OCI-LY3 (cell line): ENCODE results near the gene TMEM125.

Experiments
- H2AFZ ChIP-seq: fragments of 200-600, 300-600 bp; shearing (Covaris generic); 2 replicates; pipeline ENCODE4 v1.6.0; 2014; ENCODE audit warnings: antibody characterized with exemption, low read depth, low read length
- H3K27ac ChIP-seq: fragments of 200-600, 300-600 bp; sonication (generic); 2 replicates; pipeline ENCODE4 v1.5.1; 2014; ENCODE audit warnings: mild to moderate bottlenecking, low read length, moderate library complexity, mixed read lengths
- H3K27me3 ChIP-seq: fragments of 200-600, 300-600 bp; sonication (generic); 2 replicates; pipeline ENCODE4 v1.6.1; 2014; ENCODE audit warnings: low read depth, low read length, mixed read lengths
- H3K36me3 ChIP-seq: fragments of 200-600, 300-600 bp; sonication (generic); replicated peaks from 2 replicates; pipeline ENCODE3; 2014; ENCODE audit warnings: low read depth, low read length, mixed read lengths
- H3K4me1 ChIP-seq: fragments of 300-600, 200-600 bp; sonication (generic); 2 replicates; pipeline ENCODE4 v1.6.1; 2014; ENCODE audit warnings: low read length, mixed read lengths
- H3K4me2 ChIP-seq: fragments of 200-600, 300-600 bp; sonication (generic); 2 replicates; pipeline ENCODE4 v1.6.1; 2014; ENCODE audit warnings: low read length, mixed read lengths
- H3K4me3 ChIP-seq: fragments of 300-600, 200-600 bp; sonication (generic); 2 replicates; pipeline ENCODE4 v1.5.1; 2014; ENCODE audit warnings: antibody characterized with exemption, mild to moderate bottlenecking, low read length, moderate library complexity
- H3K79me2 ChIP-seq: fragments of 300-600, 200-600 bp; shearing (Covaris generic); 2 replicates; pipeline ENCODE4 v1.6.1; 2014; ENCODE audit warnings: mild to moderate bottlenecking, low read length, mixed read lengths
- H3K9ac ChIP-seq: fragments of 300-600, 200-600 bp; shearing (Covaris generic); 2 replicates; pipeline ENCODE4 v1.6.0; 2014; ENCODE audit warnings: mild to moderate bottlenecking, low read length, moderate library complexity
- H3K9me3 ChIP-seq: fragments of 200-600, 300-600 bp; shearing (Covaris generic); 2 replicates; pipeline ENCODE4 v1.6.1; 2014; ENCODE audit warnings: low read length, mixed read lengths; ENCODE audit not compliant: insufficient read depth
- H4K20me1 ChIP-seq: fragments of 200-600, 300-600 bp; sonication (generic); 2 replicates; pipeline ENCODE4 v1.6.1; 2016; ENCODE audit warnings: low read length, mixed read lengths; ENCODE audit not compliant: insufficient read depth
- CTCF ChIP-seq: fragments of 200-600, 300-600 bp; sonication (generic); IDR thresholded peaks from 2 replicates; pipeline ENCODE4 v1.5.1; 2014; ENCODE audit warnings: antibody characterized with exemption, low read length, low read depth
- EZH2phosphoT487 ChIP-seq: fragments of 200-600 bp; shearing (Covaris generic); IDR thresholded peaks from 2 replicates; pipeline ENCODE4 v1.6.1; 2018; ENCODE audit warnings: antibody characterized with exemption, mixed run types, low read depth

TMEM125 gene

GRCh38 chr1:43232482-43232881 lies 37.3 kb upstream of the TMEM125 start:
- Histone ChIP-seq H3K79me2 (no peaks in the 10 kb centered on the region), H3K4me2 (no peak overlapping the region), H2AFZ (no peak overlapping the region), H3K27ac (no peak overlapping the region), H3K27me3 (no peaks in the 10 kb centered on the region), H3K9ac (no peak overlapping the region), H3K9me3 (no peaks in the 10 kb centered on the region), H4K20me1 (no peaks in the 10 kb centered on the region), H3K36me3 (no peaks in the 10 kb centered on the region), H3K4me1 (peaks cover under 1% of the 10 kb centered on the region; the same call in 1 of the 2 replicates), H3K4me3 (no peak overlapping the region)
- no peak for TF ChIP-seq EZH2phosphoT487
- no peak for TF ChIP-seq CTCF

- H3K9me3 ChIP-seq = no peaks in the 10 kb centered on the region
- no peaks in the 10 kb centered on the region for H3K36me3 ChIP-seq
- H3K4me1 ChIP-seq = peaks cover 1% of the 10 kb centered on the region
- no peak overlapping the region for H2AFZ ChIP-seq
- no peak overlapping the region for H3K4me3 ChIP-seq
- H4K20me1 ChIP-seq = no peaks in the 10 kb centered on the region
- H3K4me2 ChIP-seq = no peak overlapping the region
- TF ChIP-seq EZH2phosphoT487 = no peak
- TF ChIP-seq CTCF = no peak
- no peaks in the 10 kb centered on the region for H3K27me3 ChIP-seq
- no peaks in the 10 kb centered on the region for H3K79me2 ChIP-seq
- H3K9ac ChIP-seq = no peak overlapping the region
- no peak overlapping the region for H3K27ac ChIP-seq
Observed at GRCh38 chr1:43233631-43234030, 36.2 kb upstream of the TMEM125 start.

GRCh38 chr1:43234267-43234666 lies 35.5 kb upstream of the TMEM125 start:
- no peak overlapping the region for H2AFZ ChIP-seq
- H3K27ac ChIP-seq = no peak overlapping the region
- no peaks in the 10 kb centered on the region for H3K79me2 ChIP-seq
- H3K27me3 ChIP-seq = no peaks in the 10 kb centered on the region
- no peak overlapping the region for H3K4me3 ChIP-seq
- H4K20me1 ChIP-seq = no peaks in the 10 kb centered on the region
- H3K9ac ChIP-seq = no peak overlapping the region
- no peaks in the 10 kb centered on the region for H3K9me3 ChIP-seq
- H3K4me2 ChIP-seq = no peak overlapping the region
- H3K4me1 ChIP-seq = peaks cover 8% of the 10 kb centered on the region
- no peaks in the 10 kb centered on the region for H3K36me3 ChIP-seq
- TF ChIP-seq EZH2phosphoT487 = no peak

- H3K9me3 ChIP-seq = no peaks in the 10 kb centered on the region
- no peak overlapping the region for H3K9ac ChIP-seq
- no peaks in the 10 kb centered on the region for H3K36me3 ChIP-seq
- no peak overlapping the region for H3K4me3 ChIP-seq
- TF ChIP-seq CTCF (no peak), EZH2phosphoT487 (no peak)
- no peaks in the 10 kb centered on the region for H3K27me3 ChIP-seq
- H3K4me2 ChIP-seq = no peak overlapping the region
- no peak overlapping the region for H2AFZ ChIP-seq
- no peaks in the 10 kb centered on the region for H3K79me2 ChIP-seq
- peaks cover 15% of the 10 kb centered on the region for H3K4me1 ChIP-seq
- H3K27ac ChIP-seq = no peak overlapping the region
- no peaks in the 10 kb centered on the region for H4K20me1 ChIP-seq
Observed at GRCh38 chr1:43235040-43235439, 34.7 kb upstream of the TMEM125 start.
